Measurements from ENCODE around the gene TENM4. TPM values are rescaled to one million over a fixed set of nuclear protein-coding genes. Genes with fewer than 3 reads are reported as not detected.

Gene TENM4
- total RNA-seq, 1 experiment from 2014 or later: 25.0 TPM

GRCh38 chr11:78961247-78961646 lies 479.6 kb downstream of the TENM4 start:
- DNase-seq (ENCODE audit: low spot score) (peak; percentile 61), ATAC-seq (peak; percentile 89)
- no peaks in the 10 kb centered on the region for H3K9me3 Mint-ChIP-seq
- H3K4me3 Mint-ChIP-seq: peak overlapping the region; percentile 72
- CTCF ChIA-PET: interaction anchor here (0.6 to 5.4 kb wide), 67 partner anchors 9 to 524 kb away, joined by 3 to 79 read pairs (median 4); no protein-coding TSS in a partner anchor
- H3K4me1 Mint-ChIP-seq: peaks cover 33% of the 10 kb centered on the region
- H3K27ac Mint-ChIP-seq: no peak overlapping the region
- H3K27me3 Mint-ChIP-seq (ENCODE audit: low read depth): peaks cover 17% of the 10 kb centered on the region
- H3K36me3 Mint-ChIP-seq: no peaks in the 10 kb centered on the region
- POLR2A ChIA-PET: interaction anchor here (0.5 to 1.0 kb wide), 4 partner anchors 20 to 316 kb away, joined by 3 to 7 read pairs (median 4); no protein-coding TSS in a partner anchor
- no peak for TF ChIP-seq TP53 (CRISPR knock-in tag; IDR thresholded peaks at IDR 0.05)
- no peak for TF ChIP-seq NR1H2 (CRISPR knock-in tag; IDR thresholded peaks at IDR 0.05)
- TF ChIP-seq, protein P1, sequence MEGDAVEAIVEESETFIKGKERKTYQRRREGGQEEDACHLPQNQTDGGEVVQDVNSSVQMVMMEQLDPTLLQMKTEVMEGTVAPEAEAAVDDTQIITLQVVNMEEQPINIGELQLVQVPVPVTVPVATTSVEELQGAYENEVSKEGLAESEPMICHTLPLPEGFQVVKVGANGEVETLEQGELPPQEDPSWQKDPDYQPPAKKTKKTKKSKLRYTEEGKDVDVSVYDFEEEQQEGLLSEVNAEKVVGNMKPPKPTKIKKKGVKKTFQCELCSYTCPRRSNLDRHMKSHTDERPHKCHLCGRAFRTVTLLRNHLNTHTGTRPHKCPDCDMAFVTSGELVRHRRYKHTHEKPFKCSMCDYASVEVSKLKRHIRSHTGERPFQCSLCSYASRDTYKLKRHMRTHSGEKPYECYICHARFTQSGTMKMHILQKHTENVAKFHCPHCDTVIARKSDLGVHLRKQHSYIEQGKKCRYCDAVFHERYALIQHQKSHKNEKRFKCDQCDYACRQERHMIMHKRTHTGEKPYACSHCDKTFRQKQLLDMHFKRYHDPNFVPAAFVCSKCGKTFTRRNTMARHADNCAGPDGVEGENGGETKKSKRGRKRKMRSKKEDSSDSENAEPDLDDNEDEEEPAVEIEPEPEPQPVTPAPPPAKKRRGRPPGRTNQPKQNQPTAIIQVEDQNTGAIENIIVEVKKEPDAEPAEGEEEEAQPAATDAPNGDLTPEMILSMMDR (IDR thresholded peaks at IDR 0.05): peak; percentile 21; the same call in 1 of the 2 replicates

DNA sequence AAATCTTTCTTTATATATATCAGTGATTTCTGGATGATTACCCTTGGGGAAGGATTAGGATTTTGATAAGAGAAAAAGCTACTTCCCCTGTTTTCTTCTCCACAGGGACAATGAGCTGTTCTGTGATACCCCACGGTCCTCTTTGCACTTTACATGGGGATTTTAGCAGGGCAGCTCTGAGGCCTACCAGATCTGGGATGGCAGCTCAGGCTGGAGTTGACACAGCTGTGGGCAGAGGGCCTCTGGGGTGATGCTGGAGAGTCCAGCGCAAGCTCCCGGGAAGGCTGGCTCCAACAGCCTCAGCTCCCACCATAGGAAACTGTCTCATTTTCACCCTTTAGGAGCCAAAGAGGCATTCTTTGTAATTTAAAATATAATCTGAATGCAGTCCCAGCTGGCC lies 482.4 kb downstream of the TENM4 start:
- H3K4me1 Mint-ChIP-seq: peaks cover 32% of the 10 kb centered on the region

GRCh38 chr11:78957476-78958245 lies 483.2 kb downstream of the TENM4 start:
- no peaks in the 10 kb centered on the region for H3K9me3 Mint-ChIP-seq
- DNase-seq (ENCODE audit: low spot score) (no peak), ATAC-seq (no peak)
- ChIA-PET CTCF (interaction anchor here (0.7 to 5.4 kb wide), 4 partner anchors 112 to 312 kb away, joined by 3 to 79 read pairs (median 6); no protein-coding TSS in a partner anchor), POLR2A (no interaction called here)
- no peak overlapping the region for H3K27ac Mint-ChIP-seq
- peaks cover 12% of the 10 kb centered on the region; the same call in 1 of the 2 replicates for H3K27me3 Mint-ChIP-seq (ENCODE audit: low read depth)
- H3K36me3 Mint-ChIP-seq: no peaks in the 10 kb centered on the region
- TF ChIP-seq ERG (CRISPR knock-in tag; IDR thresholded peaks at IDR 0.05): no peak
- no peak for TF ChIP-seq USF2 (CRISPR knock-in tag; IDR thresholded peaks at IDR 0.05)
- no peak for TF ChIP-seq ATF1 (CRISPR knock-in tag; IDR thresholded peaks at IDR 0.05)
- no peak for TF ChIP-seq MYBL2 (CRISPR knock-in tag; IDR thresholded peaks at IDR 0.05)
- no peak for TF ChIP-seq NR3C1 (CRISPR knock-in tag; conservative IDR thresholded peaks at IDR 0.05; ENCODE audit: low read depth)
- peaks cover 34% of the 10 kb centered on the region for H3K4me1 Mint-ChIP-seq
- H3K4me3 Mint-ChIP-seq: no peak overlapping the region

More for the DNA sequence above, 482.4 kb downstream of the TENM4 start:
- no peaks in the 10 kb centered on the region for H3K9me3 Mint-ChIP-seq
- DNase-seq (ENCODE audit: low spot score): no peak
- ATAC-seq: no peak
- ChIA-PET CTCF (interaction anchor here (0.7 to 5.4 kb wide), 6 partner anchors 28 to 313 kb away, joined by 3 to 79 read pairs (median 4); no protein-coding TSS in a partner anchor), POLR2A (no interaction called here)
- H3K27ac Mint-ChIP-seq: no peak overlapping the region
- TF ChIP-seq ZNF423 (CRISPR knock-in tag; IDR thresholded peaks at IDR 0.05) (no peak), SP1 (CRISPR knock-in tag; conservative IDR thresholded peaks at IDR 0.05) (no peak), TP53 (CRISPR knock-in tag; IDR thresholded peaks at IDR 0.05) (no peak), FOXP4 (CRISPR knock-in tag; IDR thresholded peaks at IDR 0.05) (no peak)
- H3K36me3 Mint-ChIP-seq: no peaks in the 10 kb centered on the region
- no peak overlapping the region for H3K4me3 Mint-ChIP-seq
- H3K27me3 Mint-ChIP-seq (ENCODE audit: low read depth): peaks cover 17% of the 10 kb centered on the region

DNA sequence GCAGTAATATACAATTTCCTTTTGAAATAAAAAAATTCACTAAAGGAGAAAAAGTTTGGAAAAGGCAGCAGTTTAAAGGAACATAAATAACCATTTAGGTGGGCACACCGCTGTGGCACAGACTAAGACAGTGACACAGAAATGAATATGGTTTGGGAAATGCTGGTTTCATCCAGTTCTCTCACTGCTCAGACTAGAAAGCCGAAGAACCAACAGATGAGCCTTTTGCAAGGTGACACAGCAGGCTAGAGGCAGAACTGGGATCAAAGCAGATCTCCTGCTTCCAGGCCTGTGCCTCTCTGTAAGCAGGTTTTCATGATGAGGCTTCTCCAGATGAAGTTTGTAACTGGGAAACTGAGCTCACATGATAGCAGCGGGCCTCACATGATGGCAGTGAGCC lies 486.1 kb downstream of the TENM4 start:
- Mint-ChIP-seq H3K27ac (no peak overlapping the region), H3K4me3 (no peak overlapping the region), H3K4me1 (peaks cover 20% of the 10 kb centered on the region), H3K27me3 (ENCODE audit: low read depth) (no peaks in the 10 kb centered on the region; the same call in 1 of the 2 replicates), H3K36me3 (no peaks in the 10 kb centered on the region), H3K9me3 (no peaks in the 10 kb centered on the region)
- ATAC-seq (no peak), DNase-seq (ENCODE audit: low spot score) (no peak)
- ChIA-PET CTCF (no interaction called here), POLR2A (no interaction called here)
- TF ChIP-seq, protein P2, sequence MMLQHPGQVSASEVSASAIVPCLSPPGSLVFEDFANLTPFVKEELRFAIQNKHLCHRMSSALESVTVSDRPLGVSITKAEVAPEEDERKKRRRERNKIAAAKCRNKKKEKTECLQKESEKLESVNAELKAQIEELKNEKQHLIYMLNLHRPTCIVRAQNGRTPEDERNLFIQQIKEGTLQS (CRISPR knock-in tag; conservative IDR thresholded peaks at IDR 0.05): no peak
- TF ChIP-seq SMAD3 (CRISPR knock-in tag; IDR thresholded peaks at IDR 0.05; ENCODE audit: borderline replicate concordance) (no peak), NFE2L1 (CRISPR knock-in tag; IDR thresholded peaks at IDR 0.05) (no peak), FOXJ3 (CRISPR knock-in tag; IDR thresholded peaks at IDR 0.05; ENCODE audit: borderline replicate concordance) (no peak), TEAD1 (CRISPR knock-in tag; IDR thresholded peaks at IDR 0.05) (no peak), GABPB1 (CRISPR knock-in tag; IDR thresholded peaks at IDR 0.05) (no peak), NFATC4 (CRISPR knock-in tag; IDR thresholded peaks at IDR 0.05) (no peak)
- TF ChIP-seq, protein P3, sequence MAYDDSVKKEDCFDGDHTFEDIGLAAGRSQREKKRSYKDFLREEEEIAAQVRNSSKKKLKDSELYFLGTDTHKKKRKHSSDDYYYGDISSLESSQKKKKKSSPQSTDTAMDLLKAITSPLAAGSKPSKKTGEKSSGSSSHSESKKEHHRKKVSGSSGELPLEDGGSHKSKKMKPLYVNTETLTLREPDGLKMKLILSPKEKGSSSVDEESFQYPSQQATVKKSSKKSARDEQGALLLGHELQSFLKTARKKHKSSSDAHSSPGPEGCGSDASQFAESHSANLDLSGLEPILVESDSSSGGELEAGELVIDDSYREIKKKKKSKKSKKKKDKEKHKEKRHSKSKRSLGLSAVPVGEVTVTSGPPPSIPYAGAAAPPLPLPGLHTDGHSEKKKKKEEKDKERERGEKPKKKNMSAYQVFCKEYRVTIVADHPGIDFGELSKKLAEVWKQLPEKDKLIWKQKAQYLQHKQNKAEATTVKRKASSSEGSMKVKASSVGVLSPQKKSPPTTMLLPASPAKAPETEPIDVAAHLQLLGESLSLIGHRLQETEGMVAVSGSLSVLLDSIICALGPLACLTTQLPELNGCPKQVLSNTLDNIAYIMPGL (CRISPR knock-in tag; IDR thresholded peaks at IDR 0.05): no peak

All from WTC11 (cell line).